ENCODE measurements around the gene KBTBD4. TPM values are rescaled to one million over a fixed set of nuclear protein-coding genes. Genes with fewer than 3 reads are reported as not detected.

Gene KBTBD4
- polyA plus RNA-seq, 1 donor from 2014 or later, result 79.5 TPM

- no peaks in the 10 kb centered on the region for H3K79me2 ChIP-seq (replicated peaks; ENCODE audit: insufficient read depth, low read length)
- no peaks in the 10 kb centered on the region for H3K36me3 ChIP-seq (ENCODE audit: insufficient read depth, low read length)
- no peak overlapping the region for H3K4me2 ChIP-seq (ENCODE audit: low read length)
- H2AFZ ChIP-seq (ENCODE audit: low read depth, low read length), result no peak overlapping the region
- no peaks in the 10 kb centered on the region for H3F3A ChIP-seq (ENCODE audit: insufficient read depth, low read length, poor library complexity, severe bottlenecking)
- H3K27me3 ChIP-seq (ENCODE audit: insufficient read depth, low read depth, low read length), result peaks cover 15% of the 10 kb centered on the region
- no peak overlapping the region for H3K9ac ChIP-seq (ENCODE audit: low read length)
- no peaks in the 10 kb centered on the region for H3K9me3 ChIP-seq (ENCODE audit: low read length)
- TF ChIP-seq MXI1 (conservative IDR thresholded peaks at IDR 0.05; ENCODE audit: poor library complexity, severe bottlenecking) (no peak), EP300 (conservative IDR thresholded peaks at IDR 0.05; ENCODE audit: poor library complexity, severe bottlenecking) (no peak), RAD21 (conservative IDR thresholded peaks at IDR 0.05) (no peak), POLR2AphosphoS5 (IDR thresholded peaks at IDR 0.05) (no peak), TAF1 (IDR thresholded peaks at IDR 0.05; ENCODE audit: low read depth) (no peak), EZH2 (IDR thresholded peaks at IDR 0.05; ENCODE audit: borderline replicate concordance, insufficient read depth, low read length, poor library complexity, severe bottlenecking) (no peak), SMC3 (conservative IDR thresholded peaks at IDR 0.05; ENCODE audit: poor library complexity) (no peak)
- TF ChIP-seq, protein P1, sequence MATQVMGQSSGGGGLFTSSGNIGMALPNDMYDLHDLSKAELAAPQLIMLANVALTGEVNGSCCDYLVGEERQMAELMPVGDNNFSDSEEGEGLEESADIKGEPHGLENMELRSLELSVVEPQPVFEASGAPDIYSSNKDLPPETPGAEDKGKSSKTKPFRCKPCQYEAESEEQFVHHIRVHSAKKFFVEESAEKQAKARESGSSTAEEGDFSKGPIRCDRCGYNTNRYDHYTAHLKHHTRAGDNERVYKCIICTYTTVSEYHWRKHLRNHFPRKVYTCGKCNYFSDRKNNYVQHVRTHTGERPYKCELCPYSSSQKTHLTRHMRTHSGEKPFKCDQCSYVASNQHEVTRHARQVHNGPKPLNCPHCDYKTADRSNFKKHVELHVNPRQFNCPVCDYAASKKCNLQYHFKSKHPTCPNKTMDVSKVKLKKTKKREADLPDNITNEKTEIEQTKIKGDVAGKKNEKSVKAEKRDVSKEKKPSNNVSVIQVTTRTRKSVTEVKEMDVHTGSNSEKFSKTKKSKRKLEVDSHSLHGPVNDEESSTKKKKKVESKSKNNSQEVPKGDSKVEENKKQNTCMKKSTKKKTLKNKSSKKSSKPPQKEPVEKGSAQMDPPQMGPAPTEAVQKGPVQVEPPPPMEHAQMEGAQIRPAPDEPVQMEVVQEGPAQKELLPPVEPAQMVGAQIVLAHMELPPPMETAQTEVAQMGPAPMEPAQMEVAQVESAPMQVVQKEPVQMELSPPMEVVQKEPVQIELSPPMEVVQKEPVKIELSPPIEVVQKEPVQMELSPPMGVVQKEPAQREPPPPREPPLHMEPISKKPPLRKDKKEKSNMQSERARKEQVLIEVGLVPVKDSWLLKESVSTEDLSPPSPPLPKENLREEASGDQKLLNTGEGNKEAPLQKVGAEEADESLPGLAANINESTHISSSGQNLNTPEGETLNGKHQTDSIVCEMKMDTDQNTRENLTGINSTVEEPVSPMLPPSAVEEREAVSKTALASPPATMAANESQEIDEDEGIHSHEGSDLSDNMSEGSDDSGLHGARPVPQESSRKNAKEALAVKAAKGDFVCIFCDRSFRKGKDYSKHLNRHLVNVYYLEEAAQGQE (IDR thresholded peaks at IDR 0.05; ENCODE audit: borderline replicate concordance), result no peak
- TF ChIP-seq, protein P2, sequence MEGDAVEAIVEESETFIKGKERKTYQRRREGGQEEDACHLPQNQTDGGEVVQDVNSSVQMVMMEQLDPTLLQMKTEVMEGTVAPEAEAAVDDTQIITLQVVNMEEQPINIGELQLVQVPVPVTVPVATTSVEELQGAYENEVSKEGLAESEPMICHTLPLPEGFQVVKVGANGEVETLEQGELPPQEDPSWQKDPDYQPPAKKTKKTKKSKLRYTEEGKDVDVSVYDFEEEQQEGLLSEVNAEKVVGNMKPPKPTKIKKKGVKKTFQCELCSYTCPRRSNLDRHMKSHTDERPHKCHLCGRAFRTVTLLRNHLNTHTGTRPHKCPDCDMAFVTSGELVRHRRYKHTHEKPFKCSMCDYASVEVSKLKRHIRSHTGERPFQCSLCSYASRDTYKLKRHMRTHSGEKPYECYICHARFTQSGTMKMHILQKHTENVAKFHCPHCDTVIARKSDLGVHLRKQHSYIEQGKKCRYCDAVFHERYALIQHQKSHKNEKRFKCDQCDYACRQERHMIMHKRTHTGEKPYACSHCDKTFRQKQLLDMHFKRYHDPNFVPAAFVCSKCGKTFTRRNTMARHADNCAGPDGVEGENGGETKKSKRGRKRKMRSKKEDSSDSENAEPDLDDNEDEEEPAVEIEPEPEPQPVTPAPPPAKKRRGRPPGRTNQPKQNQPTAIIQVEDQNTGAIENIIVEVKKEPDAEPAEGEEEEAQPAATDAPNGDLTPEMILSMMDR (IDR thresholded peaks at IDR 0.05; ENCODE audit: poor library complexity, severe bottlenecking), result no peak
- no peaks in the 10 kb centered on the region for H3K9me2 ChIP-seq (ENCODE audit: insufficient read depth, low read length)
- H3K4me3 ChIP-seq (ENCODE audit: low read length), result no peak overlapping the region
- H3K27ac ChIP-seq (ENCODE audit: low read length), result no peak overlapping the region
- no peaks in the 10 kb centered on the region for H4K20me1 ChIP-seq (ENCODE audit: insufficient read depth)
Observed at GRCh38 chr11:47569646-47570045, 9.1 kb downstream of the KBTBD4 start.

- Histone ChIP-seq H3K36me3 (ENCODE audit: insufficient read depth, low read length) (no peaks in the 10 kb centered on the region), H3K79me2 (replicated peaks; ENCODE audit: insufficient read depth, low read length) (no peaks in the 10 kb centered on the region), H3K9me2 (ENCODE audit: insufficient read depth, low read length) (no peaks in the 10 kb centered on the region), H4K20me1 (ENCODE audit: insufficient read depth) (no peaks in the 10 kb centered on the region), H3K4me3 (ENCODE audit: low read length) (no peak overlapping the region), H3K9ac (ENCODE audit: low read length) (no peak overlapping the region), H3K9me3 (ENCODE audit: low read length) (no peaks in the 10 kb centered on the region), H2AFZ (ENCODE audit: low read depth, low read length) (no peak overlapping the region), H3F3A (ENCODE audit: insufficient read depth, low read length, poor library complexity, severe bottlenecking) (no peaks in the 10 kb centered on the region), H3K27me3 (ENCODE audit: insufficient read depth, low read depth, low read length) (peaks cover 16% of the 10 kb centered on the region), H3K27ac (ENCODE audit: low read length) (no peak overlapping the region), H3K4me2 (ENCODE audit: low read length) (no peak overlapping the region)
- TF ChIP-seq RAD21 (conservative IDR thresholded peaks at IDR 0.05) (no peak), EP300 (conservative IDR thresholded peaks at IDR 0.05; ENCODE audit: poor library complexity, severe bottlenecking) (no peak), EZH2 (IDR thresholded peaks at IDR 0.05; ENCODE audit: borderline replicate concordance, insufficient read depth, low read length, poor library complexity, severe bottlenecking) (no peak), TAF1 (IDR thresholded peaks at IDR 0.05; ENCODE audit: low read depth) (no peak), SMC3 (conservative IDR thresholded peaks at IDR 0.05; ENCODE audit: poor library complexity) (no peak), POLR2AphosphoS5 (IDR thresholded peaks at IDR 0.05) (no peak), MXI1 (conservative IDR thresholded peaks at IDR 0.05; ENCODE audit: poor library complexity, severe bottlenecking) (no peak)
- TF ChIP-seq, protein P2 (IDR thresholded peaks at IDR 0.05; ENCODE audit: poor library complexity, severe bottlenecking), result no peak
- TF ChIP-seq, protein P1 (IDR thresholded peaks at IDR 0.05; ENCODE audit: borderline replicate concordance), result no peak
Observed at GRCh38 chr11:47566149-47566698, 12.5 kb downstream of the KBTBD4 start.
